ENCODE data around the gene FAM216A. TPM values are rescaled to one million over a fixed set of nuclear protein-coding genes. Genes with fewer than 3 reads are reported as not detected.
"Not testable (repeated sequence)": the region's sequence is repeated elsewhere in the genome, so short reads cannot be mapped to it uniquely, and the experiment has no call there.

Gene FAM216A
- polyA plus RNA-seq, 1 donor, result 13.9 TPM

DNA sequence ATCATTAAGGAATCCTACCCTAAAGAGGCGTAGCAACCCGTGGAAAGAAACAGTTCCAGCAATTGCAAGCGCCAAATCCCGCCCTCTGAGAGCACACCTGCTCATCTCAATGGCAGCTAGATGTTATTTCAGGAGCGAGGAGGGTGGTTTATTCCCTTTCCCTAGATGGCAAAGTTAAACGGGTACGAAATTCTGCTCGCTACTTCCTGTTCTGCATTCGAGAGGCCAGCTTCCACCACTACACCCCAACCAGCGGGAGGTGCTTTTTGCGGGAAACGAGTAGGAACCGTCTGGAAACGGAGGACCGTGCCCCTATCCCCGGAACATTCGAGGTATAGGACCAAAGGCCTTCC lies 32.7 kb downstream of the FAM216A start:
- peak; percentile 22 for DNase-seq

GRCh38 chr12:110501752-110502738 lies 33.4 kb downstream of the FAM216A start, which contains the start of the genes RAD9B and VPS29:
Gene RAD9B (plus strand): TSS chr12:110502331. CDS start chr12:110502338, 7 bp downstream.
Gene VPS29 (minus strand): TSS chr12:110502111. CDS start chr12:110502051, 60 bp downstream.
- peak; percentile 97 for DNase-seq

DNA sequence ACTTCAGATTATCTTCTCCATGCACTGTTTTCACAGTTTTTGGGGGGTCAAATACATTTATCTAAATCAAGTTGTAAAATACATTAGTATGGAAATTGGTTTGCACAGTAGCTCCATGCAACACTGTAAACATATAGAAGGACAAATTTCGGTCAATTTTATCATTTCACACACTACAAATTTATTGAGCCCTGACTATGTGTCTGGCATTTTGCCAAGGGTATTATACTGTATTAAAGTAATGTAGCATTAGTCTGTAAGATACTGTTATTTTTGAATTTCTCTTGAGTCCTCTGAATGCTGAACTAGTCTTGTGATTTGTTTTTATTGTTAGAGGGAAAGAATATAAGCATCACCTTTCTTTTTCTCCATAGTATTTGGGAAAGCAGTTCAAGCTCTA lies 34.8 kb downstream of the FAM216A start:
- no peak for DNase-seq

GRCh38 chr12:110505332-110505731 lies 36.7 kb downstream of the FAM216A start:
- no peak for DNase-seq

GRCh38 chr12:110508071-110508586 lies 39.5 kb downstream of the FAM216A start:
- DNase-seq, result no peak

GRCh38 chr12:110513842-110514241 lies 45.2 kb downstream of the FAM216A start:
- DNase-seq, result no peak

GRCh38 chr12:110514363-110514762 lies 45.7 kb downstream of the FAM216A start:
- no peak for DNase-seq

DNA sequence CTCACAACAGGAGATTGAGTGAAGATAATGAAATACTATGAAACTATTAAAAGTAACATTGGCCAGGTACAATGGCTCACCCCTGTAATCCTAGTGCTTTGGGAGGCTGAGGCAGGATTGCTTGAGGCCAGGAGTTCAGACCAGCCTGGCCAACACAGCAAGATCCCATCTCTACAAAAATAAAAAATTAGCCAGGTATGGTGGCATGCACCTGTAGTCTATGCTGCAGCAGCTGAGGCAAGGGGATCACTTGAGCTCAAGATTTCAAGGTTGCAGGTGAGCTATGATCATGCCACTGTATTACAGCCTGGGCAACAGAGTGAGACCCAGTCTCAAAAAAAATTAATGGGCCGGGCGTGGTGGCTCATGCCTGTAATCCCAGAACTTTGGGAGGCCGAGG lies 48.4 kb downstream of the FAM216A start:
- no peak for DNase-seq

DNA sequence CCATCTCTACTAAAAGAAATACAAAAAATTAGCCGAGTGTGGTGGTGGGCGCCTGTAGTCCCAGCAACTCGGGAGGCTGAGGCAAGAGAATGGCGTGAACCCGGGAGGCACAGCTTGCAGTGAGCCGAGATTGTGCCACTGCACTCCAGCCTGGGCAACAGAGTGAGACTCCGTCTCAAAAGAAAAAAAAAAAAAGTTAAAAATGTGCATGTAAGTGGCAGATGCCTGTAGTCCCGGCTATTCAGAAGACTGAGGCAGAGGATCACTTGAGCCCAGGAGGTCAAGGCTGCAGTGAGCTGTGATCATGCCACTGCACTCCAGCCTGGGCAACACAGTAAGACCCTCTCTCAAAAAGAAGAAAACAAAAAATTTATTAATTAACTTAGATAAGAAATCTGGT lies 49.4 kb downstream of the FAM216A start:
- not testable (repeated sequence) for DNase-seq

- DNase-seq, result not testable (repeated sequence)
These were observed 52.4 kb downstream of the FAM216A start for GRCh38 chr12:110520876-110521712.

DNA sequence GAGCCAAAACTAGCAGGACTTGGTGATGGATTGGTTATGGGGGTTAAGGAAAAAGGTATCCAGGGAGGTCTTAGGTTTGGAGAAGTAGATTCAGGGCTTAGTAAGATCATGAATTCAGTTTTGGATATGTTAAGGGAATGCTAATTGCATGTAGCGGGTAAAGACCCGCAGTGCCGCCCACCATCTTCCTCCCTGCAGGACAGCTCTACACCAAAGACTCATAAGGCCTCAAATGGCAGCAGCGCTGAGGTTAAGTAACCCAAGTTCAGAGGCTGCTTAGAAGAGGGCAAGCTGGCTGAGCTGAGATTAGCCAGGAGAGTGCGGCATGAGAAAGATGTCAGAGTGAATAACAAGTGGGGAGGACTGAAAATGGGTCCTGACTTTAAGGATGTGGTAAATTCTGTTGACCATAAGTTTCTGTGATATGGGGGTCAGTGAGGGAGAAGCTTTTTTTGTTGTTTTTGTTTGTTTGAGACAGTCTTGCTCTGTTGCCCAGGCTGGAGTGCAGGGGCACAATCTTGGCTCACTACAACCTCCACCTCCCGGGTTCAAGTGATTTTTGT lies 59.7 kb downstream of the FAM216A start:
- no peak for DNase-seq

GRCh38 chr12:110530511-110530910 lies 61.9 kb downstream of the FAM216A start:
- DNase-seq, result no peak

- DNase-seq, result no peak
These were observed 63.2 kb downstream of the FAM216A start for GRCh38 chr12:110531741-110532333.

DNA sequence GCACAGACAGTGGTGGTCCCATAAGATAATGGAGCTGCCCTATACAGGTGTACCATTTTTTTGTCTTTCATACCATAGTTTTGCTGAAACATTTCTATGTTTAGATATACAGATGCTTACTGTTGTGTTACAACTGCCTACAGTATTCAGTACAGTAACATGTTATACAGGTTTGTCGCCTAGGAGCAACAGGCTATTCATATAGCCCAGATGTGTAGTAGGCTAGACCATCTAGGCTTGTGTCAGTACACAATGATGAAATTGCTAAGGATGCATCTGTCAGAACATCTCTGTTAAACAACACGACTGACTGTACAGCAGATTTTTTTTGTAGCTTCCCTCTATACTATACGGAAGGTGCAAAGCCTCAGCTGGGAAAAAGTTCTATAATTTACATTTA lies 64.0 kb downstream of the FAM216A start:
- no peak for DNase-seq

- DNase-seq, result no peak
These were observed 65.0 kb downstream of the FAM216A start for GRCh38 chr12:110533607-110534006.

GRCh38 chr12:110534811-110535210 lies 66.2 kb downstream of the FAM216A start:
- no peak for DNase-seq

- DNase-seq, result no peak
These were observed 68.4 kb downstream of the FAM216A start for GRCh38 chr12:110536834-110537604.

DNA sequence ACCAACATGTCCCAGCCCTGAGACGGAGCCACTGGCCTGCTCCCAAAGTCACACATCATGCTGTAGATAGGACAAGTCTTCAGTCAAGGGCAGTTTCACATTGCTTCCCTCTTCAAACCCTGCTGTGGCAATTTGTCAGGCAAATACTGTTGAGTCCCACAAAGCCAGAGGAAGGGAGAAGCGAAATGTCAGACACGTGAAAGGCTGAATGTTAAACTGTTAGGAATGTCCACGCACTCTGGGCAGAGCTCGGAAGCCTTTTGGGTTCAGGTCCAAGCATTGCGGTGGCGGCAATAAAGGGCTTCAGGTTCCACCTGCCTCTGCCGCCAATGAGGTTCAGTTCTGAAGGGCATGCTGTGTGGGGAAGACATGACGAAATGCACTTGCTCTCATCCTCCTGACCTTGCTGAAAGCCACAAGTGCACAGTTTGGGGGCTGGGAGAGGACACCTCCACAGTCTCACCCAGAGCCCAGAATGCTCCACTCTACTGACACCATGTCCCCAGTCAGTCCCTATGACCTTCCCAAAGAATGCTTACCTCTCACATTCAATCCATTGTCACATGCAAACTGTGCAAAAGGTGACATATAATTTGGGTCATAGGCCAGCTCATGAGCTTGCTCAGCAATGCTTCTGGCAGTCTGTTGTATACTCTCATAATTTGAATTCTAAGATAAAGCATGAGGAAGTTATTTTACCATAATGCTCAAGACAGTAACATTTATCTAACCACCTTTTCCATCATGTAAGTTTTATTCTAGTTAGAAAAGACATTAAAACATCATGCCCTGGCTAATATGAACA lies 69.2 kb downstream of the FAM216A start:
- DNase-seq, result no peak

- DNase-seq, result no peak
These were observed 70.4 kb downstream of the FAM216A start for GRCh38 chr12:110538869-110539622.
